GM23338 (cell line): ENCODE measurements around the gene TTLL5. TPM values are rescaled to one million over a fixed set of nuclear protein-coding genes. Genes with fewer than 3 reads are reported as not detected.

Experiments
- ATAC-seq: fragments of 200-7000 bp; cut with Tn5 transposase; 3 replicates; pipeline ENCODE4 v1.9.1; 2020
- DNase-seq: peaks from one replicate; pipeline ENCODE4 v3.0.0-alpha.2; 2015; ENCODE audit warnings: low spot score
- H2AFZ ChIP-seq: fragments of 200-600 bp; sonication (generic); 2 replicates; pipeline ENCODE4 v1.8.0; 2016; ENCODE audit warnings: antibody characterized with exemption, mild to moderate bottlenecking, moderate library complexity
- H3F3A ChIP-seq: fragments of 200-600 bp; sonication (generic); replicated peaks from 2 replicates; pipeline ENCODE4 v1.8.0; 2017; ENCODE audit warnings: antibody characterized with exemption, mixed run types, low read depth
- H3K27ac ChIP-seq: fragments of 200-600 bp; sonication (generic); 2 replicates; pipeline ENCODE4 v1.6.1; 2016; ENCODE audit warnings: low read depth
- H3K27me3 ChIP-seq: fragments of 200-600 bp; sonication (generic); 2 replicates; pipeline ENCODE4 v1.8.0; 2016; ENCODE audit warnings: mild to moderate bottlenecking, mixed run types, moderate library complexity; ENCODE audit not compliant: insufficient read depth
- H3K36me3 ChIP-seq: fragments of 200-600 bp; sonication (generic); 2 replicates; pipeline ENCODE4 v1.8.0; 2016; ENCODE audit warnings: mild to moderate bottlenecking; ENCODE audit not compliant: insufficient read depth
- H3K4me1 ChIP-seq: fragments of 200-600 bp; sonication (generic); 2 replicates; pipeline ENCODE4 v1.8.0; 2016; ENCODE audit warnings: mild to moderate bottlenecking, moderate library complexity; ENCODE audit not compliant: insufficient read depth
- H3K4me2 ChIP-seq: fragments of 200-600 bp; sonication (generic); 2 replicates; pipeline ENCODE4 v1.7.1; 2017; ENCODE audit warnings: mixed run types
- H3K4me3 ChIP-seq: fragments of 200-600 bp; sonication (generic); 2 replicates; pipeline ENCODE4 v1.6.1; 2016; ENCODE audit warnings: mixed run types
- H3K79me2 ChIP-seq: fragments of 200-600 bp; sonication (generic); replicated peaks from 2 replicates; pipeline ENCODE4 v1.8.0; 2017; ENCODE audit warnings: mild to moderate bottlenecking; ENCODE audit not compliant: insufficient read depth
- H3K9me2 ChIP-seq: fragments of 200-600 bp; sonication (generic); 2 replicates; pipeline ENCODE4 v1.8.0; 2017; ENCODE audit not compliant: insufficient read depth
- H4K20me1 ChIP-seq: fragments of 200-600 bp; sonication (generic); replicated peaks from 2 replicates; pipeline ENCODE4 v1.8.0; 2017; ENCODE audit warnings: mild to moderate bottlenecking; ENCODE audit not compliant: insufficient read depth
- H3K27ac Mint-ChIP-seq: 2 replicates; pipeline ENCODE4 v1.8.0; 2020; ENCODE audit warnings: inconsistent platforms, mild to moderate bottlenecking, moderate library complexity, mixed read lengths
- H3K27me3 Mint-ChIP-seq: 3 replicates; pipeline ENCODE4 v1.8.0; 2022; ENCODE audit warnings: low read depth, mild to moderate bottlenecking, moderate library complexity, mixed read lengths, inconsistent platforms; ENCODE audit not compliant: insufficient read depth, poor library complexity
- H3K36me3 Mint-ChIP-seq: 3 replicates; pipeline ENCODE4 v1.8.0; 2021; ENCODE audit warnings: low read depth, mild to moderate bottlenecking, inconsistent platforms, moderate library complexity, mixed read lengths
- H3K4me1 Mint-ChIP-seq: 3 replicates; pipeline ENCODE4 v1.8.0; 2020; ENCODE audit warnings: mild to moderate bottlenecking, inconsistent platforms, mixed read lengths
- H3K4me3 Mint-ChIP-seq: 3 replicates; pipeline ENCODE4 v1.8.0; 2021; ENCODE audit warnings: moderate library complexity, mild to moderate bottlenecking, inconsistent platforms, mixed read lengths
- H3K9me3 Mint-ChIP-seq: 3 replicates; pipeline ENCODE4 v1.8.0; 2020; ENCODE audit warnings: moderate library complexity, mild to moderate bottlenecking, inconsistent platforms, mixed read lengths
- CREB1 ChIP-seq: fragments of 250-450 bp; sonication (Bioruptor Pico); IDR thresholded peaks from 2 replicates; pipeline ENCODE4 v1.5.0; 2020; ENCODE audit warnings: low read depth, mild to moderate bottlenecking, moderate library complexity
- CTCF ChIP-seq, 2 experiments: fragments of 200-600 bp in 1 of 2; sonication (generic) in 1 of 2; conservative IDR thresholded peaks; 2 replicates each; pipeline versions ENCODE4 v1.5.1 to v1.6.1; 2016 to 2017; ENCODE audit warnings: antibody characterized with exemption in 2 of 2, low read depth in 2 of 2, mild to moderate bottlenecking in 2 of 2, moderate library complexity in 1 of 2
- ETS1 ChIP-seq: IDR thresholded peaks from 2 replicates; pipeline ENCODE4 v1.6.1; 2016; ENCODE audit warnings: antibody characterized with exemption
- EZH2 ChIP-seq: fragments of 200-600 bp; sonication (generic); IDR thresholded peaks from one replicate; pipeline ENCODE4 v1.8.0; 2017; ENCODE audit warnings: antibody characterized with exemption, mild to moderate bottlenecking, low read depth; ENCODE audit not compliant: unreplicated experiment
- EZH2phosphoT487 ChIP-seq: fragments of 200-600 bp; sonication (generic); IDR thresholded peaks from one replicate; pipeline ENCODE4 v1.8.1; 2018; ENCODE audit warnings: antibody characterized with exemption; ENCODE audit not compliant: unreplicated experiment
- JUNB ChIP-seq: IDR thresholded peaks from one replicate; pipeline ENCODE4 v1.6.1; 2016; ENCODE audit warnings: antibody characterized with exemption; ENCODE audit not compliant: unreplicated experiment
- NANOG ChIP-seq: IDR thresholded peaks from 2 replicates; pipeline ENCODE4 v1.6.1; 2016; ENCODE audit warnings: antibody characterized with exemption, borderline replicate concordance
- POLR2AphosphoS5 ChIP-seq: IDR thresholded peaks from 2 replicates; pipeline ENCODE4 v1.6.1; 2016; ENCODE audit warnings: antibody characterized with exemption, low read depth
- REST ChIP-seq: IDR thresholded peaks from one replicate; pipeline ENCODE4 v1.6.1; 2018; ENCODE audit warnings: antibody characterized with exemption; ENCODE audit not compliant: unreplicated experiment
- STAT1 ChIP-seq: IDR thresholded peaks from one replicate; pipeline ENCODE4 v1.6.1; 2016; ENCODE audit warnings: antibody characterized with exemption; ENCODE audit not compliant: unreplicated experiment
- ZNF114 ChIP-seq: fragments of 250-450 bp; sonication (Bioruptor Pico); IDR thresholded peaks from 2 replicates; pipeline ENCODE4 v1.5.0; 2020; ENCODE audit warnings: mild to moderate bottlenecking, moderate library complexity
- polyA plus RNA-seq: library from polyadenylated mRNA; unstranded; fragments of >200 nt; fragmentation: Nextera tagmentation; extraction: Ambion mirVana; gene quantifications from 2 replicates; pipeline ENCODE4 v1.2.1, GENCODE V29; 2016
- total RNA-seq: library from RNA; depleted of rRNA; stranded (reverse); fragments of >200 nt; shearing (Covaris generic); gene quantifications from 2 replicates; pipeline ENCODE4 v1.2.3, GENCODE V29; 2014

TTLL5 gene
- total and polyA plus RNA-seq, 2 experiments from 2014 or later: 33.5 to 35.4 TPM

- Mint-ChIP-seq H3K27ac (no peak overlapping the region), H3K9me3 (no peaks in the 10 kb centered on the region), H3K4me1 (peaks cover 4% of the 10 kb centered on the region; the same call in 1 of the 3 replicates), H3K27me3 (peaks cover 2% of the 10 kb centered on the region), H3K4me3 (no peak overlapping the region), H3K36me3 (no peaks in the 10 kb centered on the region)
- DNase-seq (no peak), ATAC-seq (no peak)
- H3K9me2 ChIP-seq: no peaks in the 10 kb centered on the region
- no peak overlapping the region for H3K27ac ChIP-seq
- no peaks in the 10 kb centered on the region for H3K27me3 ChIP-seq
- no peaks in the 10 kb centered on the region for H3K79me2 ChIP-seq
- no peak overlapping the region for H2AFZ ChIP-seq
- TF ChIP-seq ZNF114 (CRISPR knock-in tag) (no peak), CREB1 (CRISPR knock-in tag) (no peak), EZH2 (no peak), JUNB (no peak), CTCF (conservative IDR thresholded peaks at IDR 0.05; ENCODE audit: low read depth in 2 of 2) (no peak), EZH2phosphoT487 (no peak), REST (no peak), POLR2AphosphoS5 (no peak), NANOG (no peak), STAT1 (no peak)
- no peak overlapping the region for H3K4me2 ChIP-seq
- no peak overlapping the region for H3K4me3 ChIP-seq
- peaks cover 4% of the 10 kb centered on the region; the same call in 1 of the 2 replicates for H4K20me1 ChIP-seq
- H3F3A ChIP-seq: no peaks in the 10 kb centered on the region
- H3K4me1 ChIP-seq: no peaks in the 10 kb centered on the region
- H3K36me3 ChIP-seq: no peaks in the 10 kb centered on the region
Observed at GRCh38 chr14:75827331-75827730, 166.3 kb downstream of the TTLL5 start.

- Histone ChIP-seq H4K20me1 (peaks cover 4% of the 10 kb centered on the region; the same call in 1 of the 2 replicates), H3K36me3 (no peaks in the 10 kb centered on the region), H3K4me2 (no peak overlapping the region), H3K4me3 (no peak overlapping the region), H3K27ac (no peak overlapping the region), H3K4me1 (no peaks in the 10 kb centered on the region), H3K9me2 (no peaks in the 10 kb centered on the region), H3K27me3 (no peaks in the 10 kb centered on the region), H2AFZ (no peak overlapping the region), H3F3A (no peaks in the 10 kb centered on the region), H3K79me2 (no peaks in the 10 kb centered on the region)
- Mint-ChIP-seq H3K27me3 (peaks cover 2% of the 10 kb centered on the region), H3K27ac (no peak overlapping the region), H3K36me3 (no peaks in the 10 kb centered on the region), H3K4me1 (peaks cover 4% of the 10 kb centered on the region; the same call in 1 of the 3 replicates), H3K4me3 (no peak overlapping the region), H3K9me3 (no peaks in the 10 kb centered on the region)
- no peak for DNase-seq
- no peak for ATAC-seq
- no peak for TF ChIP-seq CTCF (conservative IDR thresholded peaks at IDR 0.05; ENCODE audit: low read depth in 2 of 2)
- no peak for TF ChIP-seq POLR2AphosphoS5
- no peak for TF ChIP-seq NANOG
- TF ChIP-seq ZNF114 (CRISPR knock-in tag): no peak
- no peak for TF ChIP-seq ETS1
- no peak for TF ChIP-seq CREB1 (CRISPR knock-in tag)
- no peak for TF ChIP-seq JUNB
- TF ChIP-seq STAT1: no peak
- TF ChIP-seq REST: no peak
Observed at GRCh38 chr14:75829316-75829715, 168.3 kb downstream of the TTLL5 start.
